GM12878 (cell line): ENCODE results near the gene KCNH4. TPM values are rescaled to one million over a fixed set of nuclear protein-coding genes. Genes with fewer than 3 reads are reported as not detected.

Experiments used
- ATAC-seq: fragments of 200-7000 bp; cut with Tn5 transposase; 3 replicates; pipeline ENCODE4 v1.9.1; 2020; ENCODE audit warnings: mild to moderate bottlenecking, moderate library complexity
- BruUV-seq: library from RNA; stranded (reverse); fragments of 400-500 nt; replicated peaks from 2 replicates; lab custom pipeline; 2021; lab: Mats Ljungman, UMichigan
- CTCF ChIA-PET: fragments of 300-600 bp; sonication (Branson Sonifier 250); formaldehyde crosslinking; extraction: SDS; loops from one replicate; lab custom pipeline; 2021; ENCODE audit warnings: inconsistent platforms; lab: Yijun Ruan, JAX
- POLR2A ChIA-PET: fragments of 350-600 bp; formaldehyde crosslinking; extraction: SDS; loops from one replicate; lab custom pipeline; 2021; ENCODE audit warnings: inconsistent platforms; lab: Charles Lee
- RAD21 ChIA-PET: fragments of 300-600 bp; sonication (Branson Sonifier 250); formaldehyde crosslinking; loops from one replicate; lab custom pipeline; 2023; ENCODE audit warnings: antibody characterized with exemption; ENCODE audit not compliant: unreplicated experiment; lab: Charles Lee
- SMC1A ChIA-PET: fragments of 300-600 bp; sonication (Branson Sonifier 250); formaldehyde crosslinking; loops from one replicate; lab custom pipeline; 2023; ENCODE audit not compliant: unreplicated experiment, uncharacterized antibody; lab: Charles Lee
- DNase-seq: peaks from one replicate; pipeline ENCODE4 v3.0.0-alpha.2; 2011; ENCODE audit warnings: low read depth, low spot score
- FAIRE-seq: peaks from 3 replicates; lab custom pipeline; 2011; peaks lifted over from hg19 to GRCh38; lab: Jason Lieb, UNC
- H2AFZ ChIP-seq: 2 replicates; pipeline ENCODE4 v1.6.0; 2011; ENCODE audit warnings: low read depth, low read length, control low read depth; ENCODE audit not compliant: control insufficient read depth
- H3K27ac ChIP-seq: 2 replicates; pipeline ENCODE4 v1.5.1; 2011; ENCODE audit warnings: control low read depth; ENCODE audit not compliant: control insufficient read depth, insufficient read depth
- H3K27me3 ChIP-seq, 2 experiments: replicated peaks in 1 of 2; 2 replicates each; pipeline versions ENCODE4 v1.6.0 to v1.6.1; 2011; ENCODE audit warnings: low read length in 1 of 2; ENCODE audit not compliant: control insufficient read depth in 2 of 2, insufficient read depth in 2 of 2
- H3K36me3 ChIP-seq, 2 experiments: 2 replicates each; pipeline ENCODE4 v1.5.1; 2011; ENCODE audit warnings: low read length in 1 of 2; ENCODE audit not compliant: control insufficient read depth in 2 of 2, insufficient read depth in 2 of 2
- H3K4me1 ChIP-seq: 2 replicates; pipeline ENCODE4 v1.6.1; 2011; ENCODE audit warnings: mild to moderate bottlenecking, low read length, moderate library complexity, mixed read lengths; ENCODE audit not compliant: control insufficient read depth, insufficient read depth
- H3K4me2 ChIP-seq: 2 replicates; pipeline ENCODE4 v1.6.0; 2011; ENCODE audit warnings: control low read depth; ENCODE audit not compliant: control insufficient read depth, insufficient read depth
- H3K4me3 ChIP-seq: fragments of 200-600 bp; sonication (generic); 2 replicates; pipeline ENCODE4 v1.5.1; 2016
- H3K79me2 ChIP-seq: 2 replicates; pipeline ENCODE4 v1.6.0; 2011; ENCODE audit warnings: low read length; ENCODE audit not compliant: control insufficient read depth, insufficient read depth
- H3K9ac ChIP-seq: 2 replicates; pipeline ENCODE4 v1.8.0; 2011; ENCODE audit warnings: low read length, control low read depth, mixed read lengths; ENCODE audit not compliant: control insufficient read depth, insufficient read depth
- H3K9me3 ChIP-seq: replicated peaks from 3 replicates; pipeline ENCODE4 v1.5.1; 2011; ENCODE audit warnings: mild to moderate bottlenecking, low read length; ENCODE audit not compliant: control insufficient read depth, insufficient read depth
- H4K20me1 ChIP-seq: 2 replicates; pipeline ENCODE4 v1.6.0; 2011; ENCODE audit not compliant: control insufficient read depth, insufficient read depth
- ATF2 ChIP-seq: IDR thresholded peaks from 2 replicates; pipeline ENCODE4 v1.6.1; 2012; ENCODE audit warnings: low read length, inconsistent platforms
- ATF3 ChIP-seq: IDR thresholded peaks from 2 replicates; pipeline ENCODE4 v1.6.1; 2011; ENCODE audit warnings: low read depth, mild to moderate bottlenecking, low read length, moderate library complexity, borderline replicate concordance; ENCODE audit errors: extremely low read depth
- CBX5 ChIP-seq: sonication (generic); IDR thresholded peaks from 2 replicates; pipeline ENCODE4 v1.6.1; 2016; ENCODE audit warnings: low read depth, moderate library complexity, mild to moderate bottlenecking, inconsistent platforms
- EP300 ChIP-seq, 2 experiments: fragments of 150-350 bp in 1 of 2; IDR thresholded peaks; 2 replicates each; pipeline ENCODE4 v1.6.1; 2011 to 2012; ENCODE audit warnings: low read depth in 2 of 2, low read length in 2 of 2, borderline replicate concordance in 1 of 2, improper control_type of control experiment in 1 of 2, inconsistent platforms in 1 of 2; ENCODE audit not compliant: control insufficient read depth in 1 of 2
- EZH2 ChIP-seq: IDR thresholded peaks from 2 replicates; pipeline ENCODE4 v1.6.1; 2012; ENCODE audit warnings: low read depth, mild to moderate bottlenecking, control low read depth, inconsistent platforms, low read length, borderline replicate concordance; ENCODE audit not compliant: control insufficient read depth
- HDAC6 ChIP-seq: fragments of 200-600 bp; sonication (generic); IDR thresholded peaks from one replicate; pipeline ENCODE4 v1.8.0; 2017; ENCODE audit warnings: antibody characterized with exemption; ENCODE audit not compliant: unreplicated experiment
- LARP7 ChIP-seq: fragments of 450-650 bp; IDR thresholded peaks from 2 replicates; pipeline ENCODE4 v1.6.1; 2017; ENCODE audit warnings: mild to moderate bottlenecking
- RCOR1 ChIP-seq: conservative IDR thresholded peaks from 2 replicates; pipeline ENCODE4 v1.6.1; 2012; ENCODE audit warnings: low read depth, low read length, improper control_type of control experiment
- RFX5 ChIP-seq: IDR thresholded peaks from 2 replicates; pipeline ENCODE4 v1.6.1; 2011; ENCODE audit warnings: low read depth, low read length, improper control_type of control experiment
- SREBF1 ChIP-seq: IDR thresholded peaks from 2 replicates; pipeline ENCODE4 v1.6.1; 2012; ENCODE audit warnings: mild to moderate bottlenecking, low read length
- TBL1XR1 ChIP-seq: IDR thresholded peaks from 2 replicates; pipeline ENCODE4 v1.6.1; 2012; ENCODE audit warnings: low read depth, low read length, improper control_type of control experiment
- WGBS: methylation state at CpG from one replicate; pipeline ENCODE4 v1.1.6; 2016; ENCODE audit warnings: low lambda C conversion rate; ENCODE audit not compliant: insufficient replicate concordance, insufficient coverage; ENCODE audit errors: missing lambda C conversion rate; 5-methylcytosine and 5-hydroxymethylcytosine counted together
- in situ Hi-C: fragments of 300-500 bp; cut with MboI; formaldehyde crosslinking; loops from 9 replicates; pipeline ENCODE4 v1.14.3; 2018; ENCODE audit warnings: mixed read lengths
- intact Hi-C: fragments of 100-400 bp; cut with micrococcal nuclease; formaldehyde crosslinking; loops from one replicate; pipeline ENCODE4 v1.14.2; 2022; ENCODE audit not compliant: unreplicated experiment
- polyA plus RNA-seq, 11 experiments: library from polyadenylated mRNA; depleted of rRNA in 4 of 11; unstranded in 6 of 11; stranded (reverse) in 5 of 11; fragments of >200 nt; fragmentation: Nextera tagmentation in 4 of 11; fragmentation: Illumina TruSeq in 1 of 11; extraction: Ambion mirVana in 4 of 11; extraction: Trizol in 1 of 11; gene quantifications; 1 replicate in 1 of 11; 2 replicates in 10 of 11; pipeline versions ENCODE4 v1.2.1 to v1.2.3, GENCODE V29; 2011 to 2016; ENCODE audit warnings: inconsistent platforms in 2 of 11, missing spikeins in 2 of 11, low read depth in 1 of 11
- total RNA-seq, 4 experiments: library from RNA; depleted of rRNA in 3 of 4; stranded (reverse); fragments of >200 nt in 3 of 4; fragmentation: Illumina TruSeq in 1 of 4; extraction: Trizol in 1 of 4; gene quantifications; 2 replicates each; pipeline versions ENCODE4 v1.2.1 to v1.2.3, GENCODE V29; 2013 to 2021
- TF ChIP-seq, protein P1 (sequence below): fragments of 450-650 bp; IDR thresholded peaks from 2 replicates; pipeline ENCODE4 v1.6.1; 2017; ENCODE audit warnings: low read depth, mild to moderate bottlenecking, moderate library complexity
- TF ChIP-seq, protein P2 (sequence below): fragments of 450-650 bp; IDR thresholded peaks from 2 replicates; pipeline ENCODE4 v1.6.1; 2014; ENCODE audit warnings: mild to moderate bottlenecking
- TF ChIP-seq, protein P3 (sequence below): fragments of 450-650 bp; IDR thresholded peaks from 2 replicates; pipeline ENCODE4 v1.6.1; 2017; ENCODE audit warnings: mild to moderate bottlenecking

The KCNH4 gene
- total and polyA plus RNA-seq, 10 of the 15 experiments (the other 5 are each of a cell fraction or from before 2014, with no cell fraction given): 0.03 to 0.88 (median 0.10) TPM; not detected in 2

- TF ChIP-seq, protein P1, sequence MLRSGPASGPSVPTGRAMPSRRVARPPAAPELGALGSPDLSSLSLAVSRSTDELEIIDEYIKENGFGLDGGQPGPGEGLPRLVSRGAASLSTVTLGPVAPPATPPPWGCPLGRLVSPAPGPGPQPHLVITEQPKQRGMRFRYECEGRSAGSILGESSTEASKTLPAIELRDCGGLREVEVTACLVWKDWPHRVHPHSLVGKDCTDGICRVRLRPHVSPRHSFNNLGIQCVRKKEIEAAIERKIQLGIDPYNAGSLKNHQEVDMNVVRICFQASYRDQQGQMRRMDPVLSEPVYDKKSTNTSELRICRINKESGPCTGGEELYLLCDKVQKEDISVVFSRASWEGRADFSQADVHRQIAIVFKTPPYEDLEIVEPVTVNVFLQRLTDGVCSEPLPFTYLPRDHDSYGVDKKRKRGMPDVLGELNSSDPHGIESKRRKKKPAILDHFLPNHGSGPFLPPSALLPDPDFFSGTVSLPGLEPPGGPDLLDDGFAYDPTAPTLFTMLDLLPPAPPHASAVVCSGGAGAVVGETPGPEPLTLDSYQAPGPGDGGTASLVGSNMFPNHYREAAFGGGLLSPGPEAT: no peak
- TF ChIP-seq, protein P2, sequence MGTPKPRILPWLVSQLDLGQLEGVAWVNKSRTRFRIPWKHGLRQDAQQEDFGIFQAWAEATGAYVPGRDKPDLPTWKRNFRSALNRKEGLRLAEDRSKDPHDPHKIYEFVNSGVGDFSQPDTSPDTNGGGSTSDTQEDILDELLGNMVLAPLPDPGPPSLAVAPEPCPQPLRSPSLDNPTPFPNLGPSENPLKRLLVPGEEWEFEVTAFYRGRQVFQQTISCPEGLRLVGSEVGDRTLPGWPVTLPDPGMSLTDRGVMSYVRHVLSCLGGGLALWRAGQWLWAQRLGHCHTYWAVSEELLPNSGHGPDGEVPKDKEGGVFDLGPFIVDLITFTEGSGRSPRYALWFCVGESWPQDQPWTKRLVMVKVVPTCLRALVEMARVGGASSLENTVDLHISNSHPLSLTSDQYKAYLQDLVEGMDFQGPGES: no peak
- TF ChIP-seq LARP7 (0 out of 2 replicates have a peak, but pooled peaks have one; percentile 31), RFX5 (no peak)
These were observed 73.1 kb downstream of the KCNH4 start (continued) for GRCh38 chr17:42107597-42108576.

DNA sequence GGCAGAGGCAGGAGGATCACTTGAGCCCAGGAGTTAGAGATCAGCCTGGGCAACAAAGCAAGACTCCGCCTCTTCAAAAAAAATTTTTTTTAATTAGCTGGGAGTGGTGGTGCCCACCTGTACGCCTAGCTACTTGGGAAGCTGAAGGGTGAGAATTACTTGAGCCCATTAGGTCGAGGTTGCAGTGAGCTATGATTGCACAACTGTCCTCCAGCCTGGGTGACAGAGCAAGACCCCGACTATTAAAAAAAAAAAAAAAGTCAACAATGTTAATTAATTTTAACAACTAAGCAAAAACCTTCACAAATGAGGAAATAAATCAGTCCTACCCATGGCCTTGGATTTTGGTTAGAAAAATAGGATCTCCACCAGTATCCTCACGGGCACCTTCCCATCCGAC, 73.8 kb downstream of the KCNH4 start:
- Histone ChIP-seq H3K4me1 (peaks cover 11% of the 10 kb centered on the region), H3K9ac (no peak overlapping the region), H3K79me2 (peaks cover 11% of the 10 kb centered on the region), H4K20me1 (no peaks in the 10 kb centered on the region), H3K4me3 (no peak overlapping the region), H3K9me3 (no peaks in the 10 kb centered on the region), H2AFZ (no peak overlapping the region), H3K36me3 (peaks cover 0 to 2% of the 10 kb centered on the region in 2 experiments; a peak in 1 of 4 replicates), H3K27ac (no peak overlapping the region), H3K27me3 (no peaks in the 10 kb centered on the region), H3K4me2 (no peak overlapping the region)
- ChIA-PET POLR2A (interaction anchor here (0.7 to 1.4 kb wide), 5 partner anchors 10 to 1622 kb away, joined by 3 to 5 read pairs (median 3); partner anchors contain the start of gene NKIRAS2), RAD21 (interaction anchor here (1.2 kb wide), 1 partner anchor 13 kb away, joined by 6 read pairs; the partner anchor contains the start of gene KAT2A), SMC1A (no interaction called here), CTCF (interaction anchor here (0.6 to 2.0 kb wide), 13 partner anchors 9 to 144 kb away, joined by 3 to 10 read pairs (median 3); partner anchors contain the start of genes KAT2A, KCNH4 and ZNF385C)
- 78% methylated on average over 6 of the region's 6 CpGs for WGBS
- ATAC-seq (no peak), FAIRE-seq (no peak), DNase-seq (no peak)
- no TSS peak for BruUV-seq
- intact Hi-C loops (no loop called here), in situ Hi-C loops (no loop called here)
- TF ChIP-seq SREBF1: no peak
- TF ChIP-seq, protein P3, sequence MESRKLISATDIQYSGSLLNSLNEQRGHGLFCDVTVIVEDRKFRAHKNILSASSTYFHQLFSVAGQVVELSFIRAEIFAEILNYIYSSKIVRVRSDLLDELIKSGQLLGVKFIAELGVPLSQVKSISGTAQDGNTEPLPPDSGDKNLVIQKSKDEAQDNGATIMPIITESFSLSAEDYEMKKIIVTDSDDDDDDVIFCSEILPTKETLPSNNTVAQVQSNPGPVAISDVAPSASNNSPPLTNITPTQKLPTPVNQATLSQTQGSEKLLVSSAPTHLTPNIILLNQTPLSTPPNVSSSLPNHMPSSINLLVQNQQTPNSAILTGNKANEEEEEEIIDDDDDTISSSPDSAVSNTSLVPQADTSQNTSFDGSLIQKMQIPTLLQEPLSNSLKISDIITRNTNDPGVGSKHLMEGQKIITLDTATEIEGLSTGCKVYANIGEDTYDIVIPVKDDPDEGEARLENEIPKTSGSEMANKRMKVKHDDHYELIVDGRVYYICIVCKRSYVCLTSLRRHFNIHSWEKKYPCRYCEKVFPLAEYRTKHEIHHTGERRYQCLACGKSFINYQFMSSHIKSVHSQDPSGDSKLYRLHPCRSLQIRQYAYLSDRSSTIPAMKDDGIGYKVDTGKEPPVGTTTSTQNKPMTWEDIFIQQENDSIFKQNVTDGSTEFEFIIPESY: no peak
- no peak for TF ChIP-seq TBL1XR1
- TF ChIP-seq EZH2: no peak
- no peak for TF ChIP-seq ATF3
- no peak for TF ChIP-seq CBX5
- no peak for TF ChIP-seq ATF2
- TF ChIP-seq EP300 (IDR thresholded peaks at IDR 0.05; ENCODE audit: borderline replicate concordance in 1 of 2, control insufficient read depth in 1 of 2, low read depth in 2 of 2, low read length in 2 of 2): no peak
- TF ChIP-seq RCOR1: no peak
- TF ChIP-seq HDAC6: no peak
